Spleen (tissue), 7 donors: Measurements from ENCODE around the gene MAMDC2.
"Not testable (repeated sequence)": the region's sequence is repeated elsewhere in the genome, so short reads cannot be mapped to it uniquely, and the experiment has no call there.

Experiments
- POLR2A ChIP-seq, 3 donors: fragments of 450-650 bp; IDR thresholded peaks; one replicate each; pipeline ENCODE4 v1.5.1; 2017; ENCODE audit warnings: antibody characterized with exemption in 3 of 3, mild to moderate bottlenecking in 1 of 3
- POLR2AphosphoS5 ChIP-seq, 3 donors: sonication (generic); formaldehyde crosslinking; IDR thresholded peaks; one replicate each; pipeline ENCODE4 v1.5.1; 2017; ENCODE audit warnings: antibody characterized with exemption in 3 of 3
- TF ChIP-seq, protein P1 (sequence below), 11 experiments: fragments of 200-600 bp in 7 of 11; fragments of 450-650 bp in 4 of 11; sonication (generic) in 4 of 11; IDR thresholded peaks in 8 of 11; conservative IDR thresholded peaks in 3 of 11; 1 replicate in 7 of 11; 2 replicates in 4 of 11; pipeline versions ENCODE4 v1.4.0 to v1.8.0; 2016 to 2021; ENCODE audit warnings: antibody characterized with exemption in 11 of 11, inconsistent platforms in 4 of 11, mild to moderate bottlenecking in 1 of 11
- donor health status: DM: no; HTN: no; CAD: no; lungs with moderate emphysema.
- donor health status: DM: no; HTN: no; CAD: no.
- donor health status: DM: no; HTN: no; CAD: no.

- TF ChIP-seq POLR2A, POLR2AphosphoS5 (IDR thresholded peaks at IDR 0.05): not testable (repeated sequence)
- TF ChIP-seq, protein P1, sequence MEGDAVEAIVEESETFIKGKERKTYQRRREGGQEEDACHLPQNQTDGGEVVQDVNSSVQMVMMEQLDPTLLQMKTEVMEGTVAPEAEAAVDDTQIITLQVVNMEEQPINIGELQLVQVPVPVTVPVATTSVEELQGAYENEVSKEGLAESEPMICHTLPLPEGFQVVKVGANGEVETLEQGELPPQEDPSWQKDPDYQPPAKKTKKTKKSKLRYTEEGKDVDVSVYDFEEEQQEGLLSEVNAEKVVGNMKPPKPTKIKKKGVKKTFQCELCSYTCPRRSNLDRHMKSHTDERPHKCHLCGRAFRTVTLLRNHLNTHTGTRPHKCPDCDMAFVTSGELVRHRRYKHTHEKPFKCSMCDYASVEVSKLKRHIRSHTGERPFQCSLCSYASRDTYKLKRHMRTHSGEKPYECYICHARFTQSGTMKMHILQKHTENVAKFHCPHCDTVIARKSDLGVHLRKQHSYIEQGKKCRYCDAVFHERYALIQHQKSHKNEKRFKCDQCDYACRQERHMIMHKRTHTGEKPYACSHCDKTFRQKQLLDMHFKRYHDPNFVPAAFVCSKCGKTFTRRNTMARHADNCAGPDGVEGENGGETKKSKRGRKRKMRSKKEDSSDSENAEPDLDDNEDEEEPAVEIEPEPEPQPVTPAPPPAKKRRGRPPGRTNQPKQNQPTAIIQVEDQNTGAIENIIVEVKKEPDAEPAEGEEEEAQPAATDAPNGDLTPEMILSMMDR (IDR thresholded peaks at IDR 0.05 in 8 of 11, conservative IDR thresholded peaks at IDR 0.05 in 3 of 11): not testable (repeated sequence)
Measured at GRCh38 chr9:70234208-70234607, 190.6 kb downstream of the MAMDC2 start.
